HT1080 (cell line): ENCODE results near the gene SP9. TPM values are rescaled to one million over a fixed set of nuclear protein-coding genes. Genes with fewer than 3 reads are reported as not detected.
"Not testable (repeated sequence)": the region's sequence is repeated elsewhere in the genome, so short reads cannot be mapped to it uniquely, and the experiment has no call there.

ENCODE experiments used
- DNase-seq: peaks from one replicate; pipeline ENCODE4 v3.0.0-alpha.2; 2015; ENCODE audit warnings: low read depth
- total RNA-seq: library from RNA; depleted of rRNA; stranded (reverse); fragments of >200 nt; shearing (Covaris generic); gene quantifications from 2 replicates; pipeline ENCODE4 v1.2.3, GENCODE V29; 2014; rRNA removed

The SP9 gene
- total RNA-seq, 1 experiment from 2014 or later, result not detected

DNA sequence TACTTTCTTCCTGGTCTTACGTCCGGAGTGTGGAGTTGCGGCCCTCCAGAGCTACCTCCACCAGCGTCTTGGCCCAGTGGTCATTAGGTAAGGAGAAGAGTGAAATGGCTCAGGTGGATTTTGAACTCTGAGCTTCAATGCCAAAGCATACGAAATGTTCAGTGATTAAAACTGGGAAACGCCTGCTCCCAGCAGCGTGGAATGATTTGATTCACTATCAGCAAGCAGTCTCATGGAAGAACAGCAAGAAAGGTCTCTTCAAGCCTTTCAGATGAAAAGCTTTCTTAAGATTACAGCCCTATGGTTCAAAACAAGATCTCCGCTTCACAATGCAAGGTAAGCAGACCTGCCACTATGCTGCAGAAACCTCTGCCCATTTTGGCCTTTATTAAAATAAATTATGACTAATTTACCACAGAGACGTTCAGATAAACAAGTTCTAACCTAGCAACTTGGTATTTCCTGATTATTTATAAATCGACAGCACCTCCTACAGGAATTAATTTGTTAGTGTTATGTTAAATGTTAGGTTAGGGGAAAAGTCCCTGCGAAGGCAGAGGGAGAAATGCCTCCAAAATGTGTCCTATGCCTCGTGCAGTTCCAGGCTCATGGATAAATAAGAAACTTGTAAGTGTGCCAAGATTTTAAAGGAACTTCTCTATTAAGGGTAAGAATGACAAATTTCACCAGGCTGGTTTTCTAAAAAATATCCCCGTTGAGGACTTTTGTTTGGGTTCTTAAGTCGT lies 10.1 kb downstream of the SP9 start:
- peak; percentile 58 for DNase-seq

- DNase-seq, result peak; percentile 16
Observed at GRCh38 chr2:174350018-174350417, 15.3 kb downstream of the SP9 start.

DNA sequence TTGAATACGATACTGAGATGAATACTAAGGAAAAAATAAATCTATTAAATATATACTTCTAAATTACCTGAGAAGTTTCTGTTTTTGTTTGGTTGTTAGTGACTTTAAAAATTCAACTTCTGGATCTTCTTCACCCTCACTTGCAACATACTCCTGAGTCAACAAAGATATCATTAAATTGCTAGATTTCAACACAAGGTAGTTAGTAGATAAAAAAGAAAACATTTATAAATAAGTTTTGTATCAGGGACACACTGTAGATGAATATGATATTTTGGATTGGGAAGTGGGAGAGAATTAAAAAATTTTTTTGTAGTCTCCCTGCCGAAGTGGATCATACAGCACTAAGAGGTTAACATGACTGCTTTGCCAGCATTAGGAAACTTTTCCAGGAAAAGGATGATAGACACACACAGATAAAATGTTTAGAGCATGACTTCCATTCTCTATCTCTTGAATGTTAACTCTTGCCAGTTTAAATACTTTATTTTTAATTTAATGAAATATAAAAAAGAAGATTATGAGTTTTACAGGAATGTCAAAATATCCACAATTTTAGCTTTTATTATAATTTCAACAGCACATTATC lies 15.9 kb downstream of the SP9 start:
- DNase-seq, result no peak

GRCh38 chr2:174353004-174353403 lies 18.2 kb downstream of the SP9 start:
- no peak for DNase-seq

GRCh38 chr2:174356347-174356746 lies 21.6 kb downstream of the SP9 start:
- no peak for DNase-seq

DNA sequence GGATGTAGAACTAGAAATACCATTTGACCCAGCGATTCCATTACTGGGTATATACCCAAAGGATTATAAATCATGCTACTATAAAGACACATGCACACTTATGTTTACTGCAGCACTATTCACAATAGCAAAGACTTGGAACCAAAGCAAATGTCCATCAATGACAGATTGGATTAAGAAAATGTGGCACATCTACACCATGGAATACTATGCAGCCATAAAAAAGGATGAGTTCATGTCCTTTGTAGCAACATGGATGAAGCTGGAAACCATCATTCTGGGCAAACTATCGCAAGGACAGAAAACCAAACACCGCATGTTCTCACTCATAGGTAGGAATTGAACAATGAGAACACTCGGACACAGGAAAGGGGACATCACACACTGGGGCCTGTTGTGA lies 24.9 kb downstream of the SP9 start:
- not testable (repeated sequence) for DNase-seq

GRCh38 chr2:174362949-174363348 lies 28.2 kb downstream of the SP9 start:
- no peak for DNase-seq

- not testable (repeated sequence) for DNase-seq
Observed at GRCh38 chr2:174363492-174364225, 28.9 kb downstream of the SP9 start.

GRCh38 chr2:174364628-174365027 lies 29.9 kb downstream of the SP9 start:
- DNase-seq, result no peak

- DNase-seq, result no peak
Observed at GRCh38 chr2:174365571-174365970, 30.8 kb downstream of the SP9 start.

DNA sequence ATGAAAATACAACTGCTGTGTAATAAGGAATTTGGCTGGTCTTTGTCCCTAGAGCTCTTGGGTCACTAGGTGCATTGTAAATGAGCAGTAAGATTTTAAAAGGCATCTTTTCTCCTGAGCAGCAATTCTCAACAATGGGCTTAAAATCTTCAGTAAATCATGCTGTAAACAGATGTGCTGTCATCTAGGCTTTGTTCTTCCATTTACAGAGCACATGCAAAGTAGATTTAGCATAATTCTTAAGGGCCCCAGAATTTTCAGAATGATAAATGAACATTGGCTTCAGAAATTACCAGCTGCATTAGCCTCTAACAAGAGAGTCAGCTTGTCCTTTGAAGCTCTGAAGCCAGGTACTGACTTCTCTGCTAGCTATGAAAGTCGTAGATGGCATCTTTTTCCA lies 33.9 kb downstream of the SP9 start:
- DNase-seq, result no peak

GRCh38 chr2:174376967-174377366 lies 42.2 kb downstream of the SP9 start:
- peak; percentile 20 for DNase-seq

DNA sequence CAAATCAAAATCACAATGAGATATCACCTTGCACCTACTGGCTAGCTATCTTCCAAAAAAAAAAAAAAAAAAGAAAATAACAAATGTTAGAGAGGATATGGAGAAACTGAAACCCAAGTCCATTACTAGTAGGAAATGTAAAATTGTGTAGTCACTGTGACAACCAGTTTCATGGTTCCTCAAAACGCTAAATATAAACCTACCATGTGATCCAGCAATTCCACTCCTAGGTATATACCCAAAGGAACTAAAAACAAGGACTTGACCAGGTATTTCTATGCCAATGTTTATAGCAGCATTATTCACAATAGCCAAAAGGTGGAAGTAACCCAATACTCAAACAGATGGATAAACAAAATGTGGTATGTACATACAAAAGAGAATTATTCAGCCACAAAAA lies 49.0 kb downstream of the SP9 start:
- DNase-seq, result no peak

GRCh38 chr2:174385201-174385600 lies 50.4 kb downstream of the SP9 start:
- DNase-seq, result no peak

Other genes with a start within 250 kb of the SP9 start
- gene OLA1, start 86.4 kb upstream of the SP9 start, total RNA-seq, result 167 and 172 TPM in 2 replicates
- 24.2 and 27.4 TPM in 2 replicates for gene SCRN3, start 60.8 kb downstream of the SP9 start, total RNA-seq
- 0.90 and 3.5 TPM in 2 replicates for gene GPR155, start 152.1 kb downstream of the SP9 start, total RNA-seq